ENCODE results near the gene IFI6. TPM values are rescaled to one million over a fixed set of nuclear protein-coding genes. Genes with fewer than 3 reads are reported as not detected.

The IFI6 gene
- polyA plus RNA-seq, 1 donor (not counting 4 experiments of a cell fraction or from before 2014, with no cell fraction given), result 618 TPM

- H3K4me3 ChIP-seq (ENCODE audit: control insufficient read depth in 2 of 3, extremely low read depth in 1 of 3, insufficient read depth in 2 of 3, low read depth in 1 of 3, low read length in 3 of 3), result no peak overlapping the region
Measured at GRCh38 chr1:27618341-27619082, 53.5 kb downstream of the IFI6 start.

GRCh38 chr1:27617420-27617819 lies 54.6 kb downstream of the IFI6 start:
- dilution Hi-C loops (cut with MboI; ENCODE audit: extremely low pct_ligation_motif_present, low sequenced_read_pairs), result no loop called here
- no peak overlapping the region for H2AFZ ChIP-seq (ENCODE audit: control insufficient read depth, low read length)
- no peaks in the 10 kb centered on the region for H3K9me3 ChIP-seq (ENCODE audit: control insufficient read depth, low read depth, low read length)

More at GRCh38 chr1:27618341-27619082, 53.5 kb downstream of the IFI6 start:
- DNase-seq (ENCODE audit: low read depth, low spot score) (no peak), FAIRE-seq (no peak)
- Histone ChIP-seq H3K9ac (ENCODE audit: control insufficient read depth, extremely low read depth, insufficient read depth, low read length) (no peak overlapping the region), H3K27me3 (ENCODE audit: control insufficient read depth, extremely low read depth, insufficient read depth, low read length) (peaks cover 9% of the 10 kb centered on the region), H4K20me1 (ENCODE audit: control insufficient read depth, extremely low read depth, insufficient read depth, low read length) (no peaks in the 10 kb centered on the region), H3K27ac (ENCODE audit: control insufficient read depth, insufficient read depth, low read length) (no peak overlapping the region), H3K36me3 (ENCODE audit: control insufficient read depth in 2 of 2, extremely low read depth in 1 of 2, insufficient read depth in 2 of 2, low read length in 2 of 2) (no peaks in the 10 kb centered on the region), H3K9me3 (ENCODE audit: control insufficient read depth, low read depth, low read length) (no peaks in the 10 kb centered on the region), H2AFZ (ENCODE audit: control insufficient read depth, low read length) (no peak overlapping the region), H3K4me2 (ENCODE audit: control insufficient read depth, extremely low read depth, insufficient read depth, low read depth, low read length) (no peak overlapping the region), H3K79me2 (ENCODE audit: control insufficient read depth, insufficient read depth, low read length) (no peaks in the 10 kb centered on the region), H3K4me1 (ENCODE audit: control insufficient read depth, extremely low read depth, insufficient read depth, low read length) (no peaks in the 10 kb centered on the region), H3K9me1 (ENCODE audit: control insufficient read depth, extremely low read depth, insufficient read depth, low read length) (no peaks in the 10 kb centered on the region)
- TF ChIP-seq, protein P1, sequence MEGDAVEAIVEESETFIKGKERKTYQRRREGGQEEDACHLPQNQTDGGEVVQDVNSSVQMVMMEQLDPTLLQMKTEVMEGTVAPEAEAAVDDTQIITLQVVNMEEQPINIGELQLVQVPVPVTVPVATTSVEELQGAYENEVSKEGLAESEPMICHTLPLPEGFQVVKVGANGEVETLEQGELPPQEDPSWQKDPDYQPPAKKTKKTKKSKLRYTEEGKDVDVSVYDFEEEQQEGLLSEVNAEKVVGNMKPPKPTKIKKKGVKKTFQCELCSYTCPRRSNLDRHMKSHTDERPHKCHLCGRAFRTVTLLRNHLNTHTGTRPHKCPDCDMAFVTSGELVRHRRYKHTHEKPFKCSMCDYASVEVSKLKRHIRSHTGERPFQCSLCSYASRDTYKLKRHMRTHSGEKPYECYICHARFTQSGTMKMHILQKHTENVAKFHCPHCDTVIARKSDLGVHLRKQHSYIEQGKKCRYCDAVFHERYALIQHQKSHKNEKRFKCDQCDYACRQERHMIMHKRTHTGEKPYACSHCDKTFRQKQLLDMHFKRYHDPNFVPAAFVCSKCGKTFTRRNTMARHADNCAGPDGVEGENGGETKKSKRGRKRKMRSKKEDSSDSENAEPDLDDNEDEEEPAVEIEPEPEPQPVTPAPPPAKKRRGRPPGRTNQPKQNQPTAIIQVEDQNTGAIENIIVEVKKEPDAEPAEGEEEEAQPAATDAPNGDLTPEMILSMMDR (optimal IDR thresholded peaks at IDR 0.05 in 1 of 3, IDR thresholded peaks at IDR 0.05 in 1 of 3, conservative IDR thresholded peaks at IDR 0.05 in 1 of 3; ENCODE audit: extremely low read depth in 1 of 3, insufficient read depth in 2 of 3, low read length in 3 of 3), result no peak
- TF ChIP-seq EZH2 (IDR thresholded peaks at IDR 0.05; ENCODE audit: low read length), result no peak
- dilution Hi-C loops (cut with MboI; ENCODE audit: extremely low pct_ligation_motif_present, low sequenced_read_pairs), result no loop called here

More at GRCh38 chr1:27617420-27617819, 54.6 kb downstream of the IFI6 start:
- Histone ChIP-seq H3K27me3 (ENCODE audit: control insufficient read depth, extremely low read depth, insufficient read depth, low read length) (peaks cover 9% of the 10 kb centered on the region), H3K9ac (ENCODE audit: control insufficient read depth, extremely low read depth, insufficient read depth, low read length) (no peak overlapping the region), H3K4me3 (ENCODE audit: control insufficient read depth in 2 of 3, extremely low read depth in 1 of 3, insufficient read depth in 2 of 3, low read depth in 1 of 3, low read length in 3 of 3) (no peak overlapping the region), H3K4me2 (ENCODE audit: control insufficient read depth, extremely low read depth, insufficient read depth, low read depth, low read length) (no peak overlapping the region), H3K4me1 (ENCODE audit: control insufficient read depth, extremely low read depth, insufficient read depth, low read length) (no peaks in the 10 kb centered on the region), H3K27ac (ENCODE audit: control insufficient read depth, insufficient read depth, low read length) (no peak overlapping the region), H3K36me3 (ENCODE audit: control insufficient read depth in 2 of 2, extremely low read depth in 1 of 2, insufficient read depth in 2 of 2, low read length in 2 of 2) (no peaks in the 10 kb centered on the region), H3K79me2 (ENCODE audit: control insufficient read depth, insufficient read depth, low read length) (no peaks in the 10 kb centered on the region), H3K9me1 (ENCODE audit: control insufficient read depth, extremely low read depth, insufficient read depth, low read length) (no peaks in the 10 kb centered on the region), H4K20me1 (ENCODE audit: control insufficient read depth, extremely low read depth, insufficient read depth, low read length) (no peaks in the 10 kb centered on the region)
- FAIRE-seq (no peak), DNase-seq (ENCODE audit: low read depth, low spot score) (no peak)
- TF ChIP-seq EZH2 (IDR thresholded peaks at IDR 0.05; ENCODE audit: low read length), result no peak
- TF ChIP-seq, protein P1 (optimal IDR thresholded peaks at IDR 0.05 in 1 of 3, IDR thresholded peaks at IDR 0.05 in 1 of 3, conservative IDR thresholded peaks at IDR 0.05 in 1 of 3; ENCODE audit: extremely low read depth in 1 of 3, insufficient read depth in 2 of 3, low read length in 3 of 3), result no peak
